Measurements from ENCODE around the gene GPRC5D. TPM values are rescaled to one million over a fixed set of nuclear protein-coding genes. Genes with fewer than 3 reads are reported as not detected.

The GPRC5D gene
- total RNA-seq, 2 experiments from 2014 or later = not detected

Other genes starting within 250 kb of the GPRC5D start
- gene CDKN1B, start 234.8 kb downstream of the GPRC5D start, total RNA-seq = 100 to 1,000 TPM; 135 to 136 TPM
- 10 to 100 TPM; 10.3 to 12.1 TPM for gene APOLD1, start 166.5 kb downstream of the GPRC5D start, total RNA-seq
- gene DDX47, start 138.8 kb downstream of the GPRC5D start, total RNA-seq = 10 to 100 TPM; 56.3 to 60.8 TPM
- gene GPRC5A, start 60.6 kb downstream of the GPRC5D start, total RNA-seq = not detected
- 10 to 100 TPM; 13.9 to 17.6 TPM for gene HEBP1, start 48.1 kb upstream of the GPRC5D start, total RNA-seq
- gene FAM234B, start 92.2 kb upstream of the GPRC5D start, total RNA-seq = 1 to 10 TPM; 5.1 to 6.8 TPM
- not detected for gene GSG1, start 151.5 kb upstream of the GPRC5D start, total RNA-seq
- 1 to 10 TPM; 7.3 to 8.6 TPM for gene EMP1, start 244.6 kb upstream of the GPRC5D start, total RNA-seq